Endothelial cell of umbilical vein (primary cell): ENCODE data around the gene METTL8.

Experiments used
- GATA2 ChIP-seq: IDR thresholded peaks from 2 replicates; pipeline ENCODE4 v1.7.0; 2011; ENCODE audit warnings: low read depth, mild to moderate bottlenecking, moderate library complexity, mixed read lengths, low read length; ENCODE audit not compliant: insufficient read length, insufficient read depth
- POLR2A ChIP-seq: IDR thresholded peaks from 2 replicates; pipeline ENCODE4 v1.6.1; 2012; ENCODE audit warnings: low read depth, mild to moderate bottlenecking, control low read depth, low read length
- POLR2AphosphoS5 ChIP-seq: IDR thresholded peaks from 2 replicates; pipeline ENCODE4 v1.6.1; 2012; ENCODE audit warnings: low read depth, mild to moderate bottlenecking, control low read depth, low read length, moderate library complexity; ENCODE audit not compliant: insufficient read depth
- TF ChIP-seq, protein P1 (sequence below), 2 donors: IDR thresholded peaks; 1 replicate in 1 of 2; 2 replicates in 1 of 2; pipeline ENCODE4 v1.5.1; 2011; ENCODE audit warnings: low read length in 2 of 2, mild to moderate bottlenecking in 2 of 2, moderate library complexity in 2 of 2, control low read depth in 1 of 2, inconsistent platforms in 1 of 2, low read depth in 1 of 2; ENCODE audit not compliant: insufficient read depth in 1 of 2; ENCODE audit errors: extremely low read depth in 1 of 2

DNA sequence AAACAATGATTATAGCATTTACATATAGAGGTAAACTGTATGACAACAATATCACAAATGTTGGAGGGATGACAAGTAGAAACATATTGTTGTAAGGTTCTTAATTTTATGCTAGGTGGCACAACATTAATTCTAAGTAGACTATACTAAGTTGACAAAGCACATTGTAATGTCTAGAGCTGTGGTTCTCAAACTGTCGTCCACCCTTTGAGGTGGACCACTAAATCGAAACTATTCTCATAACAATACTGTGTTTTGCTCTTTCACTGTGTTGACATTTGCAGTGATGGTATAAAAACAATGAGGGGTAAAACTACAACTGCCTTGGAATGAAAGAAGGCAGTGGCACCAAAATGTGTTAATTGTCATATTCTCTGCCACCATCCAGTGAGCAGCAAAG is 66.1 kb downstream of the METTL8 start:
- no peak for TF ChIP-seq GATA2
- TF ChIP-seq, protein P1, sequence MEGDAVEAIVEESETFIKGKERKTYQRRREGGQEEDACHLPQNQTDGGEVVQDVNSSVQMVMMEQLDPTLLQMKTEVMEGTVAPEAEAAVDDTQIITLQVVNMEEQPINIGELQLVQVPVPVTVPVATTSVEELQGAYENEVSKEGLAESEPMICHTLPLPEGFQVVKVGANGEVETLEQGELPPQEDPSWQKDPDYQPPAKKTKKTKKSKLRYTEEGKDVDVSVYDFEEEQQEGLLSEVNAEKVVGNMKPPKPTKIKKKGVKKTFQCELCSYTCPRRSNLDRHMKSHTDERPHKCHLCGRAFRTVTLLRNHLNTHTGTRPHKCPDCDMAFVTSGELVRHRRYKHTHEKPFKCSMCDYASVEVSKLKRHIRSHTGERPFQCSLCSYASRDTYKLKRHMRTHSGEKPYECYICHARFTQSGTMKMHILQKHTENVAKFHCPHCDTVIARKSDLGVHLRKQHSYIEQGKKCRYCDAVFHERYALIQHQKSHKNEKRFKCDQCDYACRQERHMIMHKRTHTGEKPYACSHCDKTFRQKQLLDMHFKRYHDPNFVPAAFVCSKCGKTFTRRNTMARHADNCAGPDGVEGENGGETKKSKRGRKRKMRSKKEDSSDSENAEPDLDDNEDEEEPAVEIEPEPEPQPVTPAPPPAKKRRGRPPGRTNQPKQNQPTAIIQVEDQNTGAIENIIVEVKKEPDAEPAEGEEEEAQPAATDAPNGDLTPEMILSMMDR (IDR thresholded peaks at IDR 0.05; ENCODE audit: extremely low read depth in 1 of 2, insufficient read depth in 1 of 2, low read depth in 1 of 2, low read length in 2 of 2), result no peak
- TF ChIP-seq POLR2A, result no peak
- no peak for TF ChIP-seq POLR2AphosphoS5
